Measurements from ENCODE around the gene PRR15L.
A peak's percentile ranks its signal among the peaks of the same experiment; 100 is the strongest.

The PRR15L gene

GRCh38 chr17:47959825-47960655, 2.4 kb upstream of the PRR15L start:
- DNase-seq (ENCODE audit: low read depth), result no peak

- DNase-seq (ENCODE audit: low read depth), result peak; percentile 30
Measured at GRCh38 chr17:47956791-47957590, 692 bp downstream of the PRR15L start.

DNA sequence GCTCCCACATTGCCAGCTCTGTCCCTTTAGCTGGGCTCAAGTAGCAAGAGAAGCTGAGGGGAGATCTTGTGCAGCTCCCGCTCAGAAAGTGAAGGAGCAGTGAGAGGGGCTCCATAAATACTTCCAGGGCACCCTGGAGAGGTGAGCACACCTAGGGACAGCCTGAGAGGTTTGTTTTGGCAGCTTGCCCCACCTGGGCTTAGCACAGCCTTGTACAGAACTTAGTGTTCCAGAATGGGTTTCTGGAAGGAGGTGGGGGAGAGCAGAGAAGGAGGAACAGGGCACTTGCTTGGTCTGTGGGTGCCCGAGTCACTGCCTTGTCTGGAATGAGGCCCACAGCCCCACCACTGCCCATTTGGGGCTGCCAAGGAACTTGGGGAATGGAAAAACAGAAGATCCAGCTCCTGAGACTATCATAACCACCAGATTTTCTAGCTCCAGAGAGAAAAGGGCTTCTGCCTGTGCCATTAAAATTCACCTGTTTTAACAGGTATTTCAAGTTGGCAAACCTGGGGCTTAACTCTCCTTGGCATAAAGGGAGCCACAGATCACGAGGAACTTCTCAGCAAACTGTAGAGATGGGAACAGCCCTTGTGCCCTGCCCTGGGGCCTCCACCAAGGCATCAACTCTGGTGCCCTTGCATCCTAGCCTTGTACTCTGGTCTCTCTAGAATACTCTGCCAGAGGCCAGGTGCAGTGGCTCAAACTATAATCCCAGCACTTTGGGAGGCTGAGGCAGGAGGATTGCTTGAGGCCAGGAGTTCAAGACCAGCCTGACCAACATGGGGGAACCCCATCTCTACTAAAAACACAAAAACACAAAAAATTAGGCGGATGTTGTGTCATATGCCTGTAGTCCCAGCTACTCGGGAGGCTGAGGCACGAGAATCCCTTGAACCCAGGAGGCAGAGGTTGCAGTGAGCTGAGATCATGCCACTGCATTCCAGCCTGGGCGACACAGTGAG, 1.9 kb downstream of the PRR15L start:
- no peak for DNase-seq (ENCODE audit: low read depth)

DNA sequence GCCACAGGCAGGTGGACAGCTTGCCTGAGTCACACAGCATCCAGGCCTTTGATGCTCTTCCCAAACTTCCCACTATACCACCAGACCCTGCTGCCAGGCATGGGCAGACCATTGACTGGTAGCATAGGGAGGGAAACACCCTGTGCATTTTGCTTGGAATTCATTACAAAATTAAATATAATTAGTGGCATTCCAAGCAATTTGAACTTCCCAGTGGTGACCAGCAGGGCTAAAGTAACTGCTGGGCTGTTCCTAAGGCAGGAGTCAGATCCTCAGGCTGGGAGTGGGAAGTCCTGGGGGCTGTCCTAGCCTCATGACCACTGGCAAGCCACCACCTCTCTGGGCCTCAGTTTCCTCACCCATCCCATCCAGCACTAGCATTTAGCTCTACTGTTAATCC, 3.8 kb downstream of the PRR15L start:
- DNase-seq (ENCODE audit: low read depth), result no peak

DNA sequence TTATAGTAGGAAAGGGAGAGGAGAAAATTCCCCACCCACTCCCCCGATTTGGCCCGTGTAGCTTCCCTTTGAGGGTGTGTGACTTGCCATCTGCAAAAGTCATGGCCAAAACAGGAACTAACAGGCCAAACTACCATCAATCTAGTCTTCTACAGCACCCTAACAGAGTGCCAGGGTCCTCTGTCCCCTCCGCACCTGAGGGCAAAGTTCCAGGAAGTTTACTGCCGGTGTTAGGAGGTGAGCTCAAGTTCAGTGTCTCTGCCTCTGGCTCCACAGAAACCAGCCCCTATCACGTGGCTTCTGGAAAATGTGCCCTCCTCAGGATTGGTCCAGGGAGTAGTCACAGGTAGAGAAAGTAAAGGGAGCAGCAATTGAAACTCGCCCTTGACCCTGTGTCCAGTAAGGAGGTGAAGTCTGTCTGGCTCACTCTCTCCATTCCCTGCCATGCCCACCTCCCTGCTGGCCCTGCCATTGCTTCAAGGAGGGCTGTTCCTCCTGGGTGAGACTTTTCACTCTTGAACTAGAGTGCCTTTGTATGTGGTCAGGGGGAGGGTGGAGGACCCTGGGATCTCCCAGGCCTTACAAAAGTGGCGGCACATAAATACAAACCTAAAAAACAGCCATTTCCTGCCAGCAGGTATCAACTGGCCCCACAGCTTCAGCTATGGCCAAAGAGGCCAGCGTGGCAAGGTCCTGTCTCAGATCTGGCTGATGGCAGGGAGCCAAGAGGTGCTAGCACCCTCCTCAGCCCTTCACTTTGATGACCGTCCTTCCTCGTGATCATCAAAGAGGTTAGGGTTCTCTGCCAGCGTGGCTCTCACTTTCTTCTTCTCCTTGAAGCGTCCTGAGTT, 5.3 kb downstream of the PRR15L start:
- no peak for DNase-seq (ENCODE audit: low read depth)

GRCh38 chr17:47950448-47950847, 7.2 kb downstream of the PRR15L start:
- no peak for DNase-seq (ENCODE audit: low read depth)

DNA sequence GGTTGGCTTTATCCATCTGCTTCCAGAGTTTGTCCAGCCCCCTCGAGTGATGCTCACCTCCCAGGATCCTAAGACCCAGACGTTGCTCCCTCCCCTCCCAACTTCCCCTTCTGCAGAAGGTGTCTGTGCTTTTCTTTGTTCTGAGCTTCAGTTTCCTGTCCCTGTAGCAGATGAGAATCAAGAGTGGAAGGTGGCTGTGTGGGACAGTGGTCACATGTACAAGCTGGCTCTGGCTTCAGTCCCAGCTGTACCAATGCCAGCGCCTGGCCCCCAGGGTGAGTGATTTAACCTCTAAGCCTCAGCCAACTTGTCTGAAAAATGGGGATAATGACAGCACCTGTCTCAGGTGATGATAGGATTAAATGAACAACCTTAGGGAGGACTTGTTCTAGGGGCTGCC, 7.7 kb downstream of the PRR15L start:
- DNase-seq (ENCODE audit: low read depth), result no peak

DNA sequence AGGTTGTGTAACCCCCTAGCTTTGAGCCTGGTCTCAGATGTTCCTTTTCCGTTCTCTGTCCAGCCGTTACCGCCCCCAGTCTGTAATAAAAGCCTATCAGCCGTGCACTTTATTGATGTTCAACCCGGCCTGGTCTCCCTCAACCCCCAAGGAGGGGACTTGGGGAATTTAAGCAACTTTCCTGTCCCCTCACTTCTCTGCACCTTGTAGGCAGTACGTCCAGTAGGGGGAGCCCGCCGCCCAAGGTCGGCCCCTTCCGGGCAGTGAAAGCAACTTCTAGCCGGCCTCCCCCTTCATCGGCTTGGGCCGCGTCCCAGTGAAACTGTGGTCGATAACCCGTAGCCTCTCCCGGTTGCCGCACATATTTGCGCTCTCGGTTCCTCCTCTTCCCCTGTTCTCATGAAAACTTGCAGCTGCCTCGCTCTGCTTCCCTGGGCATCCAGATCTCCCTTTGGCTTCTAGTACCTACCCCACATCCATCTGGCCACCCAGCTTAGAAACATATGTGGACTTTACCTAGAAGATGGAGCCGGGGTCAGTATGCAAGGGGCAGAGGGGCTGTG, 8.4 kb downstream of the PRR15L start:
- peak; percentile 83 for DNase-seq (ENCODE audit: low read depth)

- DNase-seq (ENCODE audit: low read depth), result no peak
Measured at GRCh38 chr17:47948706-47949196, 8.9 kb downstream of the PRR15L start.

DNA sequence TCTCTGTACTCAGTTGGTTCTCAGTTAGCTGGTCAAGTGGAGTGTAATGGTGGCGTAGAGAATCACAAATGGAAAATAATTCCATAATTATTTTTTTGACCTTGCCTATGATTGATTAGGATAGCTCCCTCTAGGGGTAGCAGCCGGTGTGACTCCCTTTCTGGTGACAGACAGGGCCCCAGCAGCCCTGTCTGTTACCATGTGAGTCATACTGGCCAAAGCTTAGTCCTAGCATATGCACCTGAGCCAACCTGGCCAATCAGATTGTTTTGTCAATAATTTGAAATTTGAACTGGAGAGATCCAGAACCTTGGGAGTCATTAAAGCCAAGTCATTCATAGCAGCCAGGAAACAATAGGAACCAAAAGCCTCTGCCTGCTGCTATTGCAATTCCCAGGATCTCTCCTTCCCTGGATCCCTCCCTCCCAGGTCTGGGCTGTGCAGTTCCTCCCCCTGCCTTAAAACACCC, 10.7 kb downstream of the PRR15L start:
- peak; percentile 82 for DNase-seq (ENCODE audit: low read depth)

GRCh38 chr17:47946516-47946915, 11.2 kb downstream of the PRR15L start:
- no peak for DNase-seq (ENCODE audit: low read depth)

DNA sequence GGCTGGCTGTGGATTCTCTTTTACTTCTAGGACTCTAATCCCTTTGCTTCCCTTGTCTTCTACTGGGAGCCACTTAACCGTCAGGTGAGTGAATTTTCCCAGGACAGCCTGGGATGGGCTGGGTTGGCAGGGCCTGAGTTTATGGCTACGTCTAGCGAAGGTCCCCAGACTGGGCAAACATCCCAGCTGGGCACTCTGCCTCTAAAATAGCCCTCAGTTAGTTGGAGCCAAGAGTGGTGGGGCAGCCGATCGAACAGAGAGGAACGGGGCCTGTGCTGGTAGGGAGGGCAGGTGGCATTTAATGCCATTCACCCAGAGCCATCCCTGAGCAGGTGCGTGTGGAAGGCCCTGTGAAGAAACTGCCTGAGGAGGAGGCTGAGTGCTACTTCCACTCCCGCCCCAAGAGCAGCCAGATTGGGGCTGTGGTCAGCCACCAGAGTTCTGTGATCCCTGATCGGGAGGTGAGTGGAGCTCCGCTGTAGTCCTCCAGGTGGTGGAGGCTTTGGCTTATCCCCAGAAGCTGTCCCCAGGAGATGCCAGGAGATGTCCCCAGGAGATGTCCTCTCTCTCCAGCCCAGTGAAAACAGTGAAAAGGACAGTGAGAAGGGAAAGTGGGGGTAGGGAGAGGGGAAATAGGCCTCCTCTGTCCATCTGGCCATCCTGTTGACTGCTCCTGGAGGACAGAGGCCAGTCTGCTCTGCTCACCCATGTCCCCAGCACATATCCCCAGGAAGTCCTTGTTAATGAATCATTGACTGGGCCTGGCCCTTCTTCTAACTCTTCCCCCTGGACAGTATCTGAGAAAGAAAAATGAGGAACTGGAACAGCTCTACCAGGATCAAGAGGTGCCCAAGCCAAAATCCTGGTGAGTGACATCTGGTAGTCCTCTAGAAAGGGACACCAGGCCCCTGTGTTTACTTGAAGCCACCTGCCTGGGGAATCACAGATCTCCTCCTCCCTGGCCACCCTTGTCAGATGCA, 11.9 kb downstream of the PRR15L start:
- no peak for DNase-seq (ENCODE audit: low read depth)

DNA sequence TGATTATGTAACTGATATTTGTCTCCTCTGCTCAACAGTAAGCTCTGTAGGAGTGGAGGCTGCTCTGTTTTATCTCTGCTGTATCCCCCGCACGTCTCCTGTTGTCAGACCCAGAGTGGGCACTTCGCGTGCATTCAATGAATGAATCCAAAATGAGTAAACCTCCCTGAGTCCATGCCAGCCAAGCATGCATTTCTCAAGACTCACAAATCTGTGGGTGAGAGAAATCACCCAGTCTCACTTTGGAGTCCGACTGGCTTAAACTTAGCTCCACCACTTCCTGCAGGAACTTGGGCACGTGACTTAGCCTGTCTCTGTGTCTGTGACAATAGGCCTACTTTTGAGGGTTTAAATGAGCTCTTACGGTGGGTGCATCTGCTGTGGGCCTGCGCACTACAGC, 12.6 kb downstream of the PRR15L start:
- DNase-seq (ENCODE audit: low read depth), result no peak

- no peak for DNase-seq (ENCODE audit: low read depth)
Measured at GRCh38 chr17:47942568-47942967, 15.1 kb downstream of the PRR15L start.

- DNase-seq (ENCODE audit: low read depth), result no peak
Measured at GRCh38 chr17:47942096-47942510, 15.6 kb downstream of the PRR15L start.

DNA sequence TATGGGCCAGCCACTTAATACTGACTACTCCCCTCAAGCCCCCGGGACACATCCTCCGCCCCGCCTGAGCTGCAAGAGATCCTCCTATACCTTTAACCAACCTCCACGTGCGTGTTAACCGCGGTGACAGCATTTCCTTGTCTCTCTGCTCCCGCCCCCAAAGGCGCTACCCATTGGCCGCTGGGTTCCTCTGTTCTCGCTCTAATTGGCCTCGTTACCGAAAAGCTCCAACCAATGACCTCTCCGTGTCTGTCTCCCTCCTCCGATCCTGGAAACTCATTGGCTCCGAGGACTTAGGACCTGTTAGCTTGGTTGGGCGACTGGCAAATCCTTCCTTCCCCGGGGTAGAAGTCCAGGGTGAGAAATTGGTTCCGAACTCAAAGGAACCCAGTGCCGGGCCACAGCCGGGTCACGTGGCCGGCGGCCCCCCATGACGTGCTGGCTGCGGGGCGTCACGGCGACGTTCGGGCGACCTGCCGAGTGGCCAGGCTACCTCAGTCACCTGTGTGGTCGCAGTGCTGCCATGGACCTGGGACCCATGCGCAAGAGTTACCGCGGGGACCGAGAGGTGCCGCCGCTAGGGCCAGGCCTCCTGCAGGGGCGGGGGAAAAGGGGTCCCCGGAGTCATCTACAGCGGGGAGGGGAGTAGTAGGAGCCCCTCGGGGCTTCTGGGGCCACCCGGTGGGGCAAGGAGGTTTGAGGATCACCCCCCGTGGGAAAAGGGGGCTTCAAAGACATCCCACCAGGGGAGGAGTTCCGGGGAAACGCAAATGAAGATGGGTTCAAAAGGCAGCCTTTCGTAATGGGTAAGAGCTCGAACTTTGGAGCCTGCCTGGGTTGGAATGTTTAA, 16.2 kb downstream of the PRR15L start, which contains the start of gene PNPO:
Gene PNPO, plus strand, starts transcription at position 326 of the 850 bp plus-strand sequence. Its CDS starts 105 bp downstream, at position 431.
- DNase-seq (ENCODE audit: low read depth), result peak; percentile 99

- no peak for DNase-seq (ENCODE audit: low read depth)
Measured at GRCh38 chr17:47937941-47938340, 19.7 kb downstream of the PRR15L start.

DNA sequence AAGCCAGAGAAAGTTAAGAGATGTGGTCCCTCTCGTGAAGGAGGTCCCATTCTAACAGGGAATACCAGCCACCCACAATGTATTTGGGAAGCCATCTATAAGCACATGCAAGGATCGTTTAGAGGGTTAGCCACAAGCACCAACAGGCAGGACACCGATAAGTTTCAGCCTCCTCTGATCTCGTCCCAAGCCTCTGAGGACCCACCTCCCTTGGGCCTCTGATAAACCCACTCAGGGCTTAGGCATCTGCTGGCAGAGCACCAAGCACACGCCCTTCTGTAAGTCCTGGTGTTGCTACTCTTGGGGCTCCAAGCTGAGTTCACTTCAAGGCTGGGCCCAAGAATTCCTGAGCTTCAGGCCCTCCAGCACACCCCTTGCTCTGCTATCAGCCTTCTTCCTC, 21.7 kb downstream of the PRR15L start:
- DNase-seq (ENCODE audit: low read depth), result peak; percentile 86

All from EH (cell line).